ENCODE results near the gene URB1. TPM values are rescaled to one million over a fixed set of nuclear protein-coding genes. Genes with fewer than 3 reads are reported as not detected.

URB1 gene
- total and polyA plus RNA-seq, 2 experiments from 2014 or later = 7.7 to 44.1 TPM

GRCh38 chr21:32333953-32334673, 58.7 kb downstream of the URB1 start:
- DNase-seq (ENCODE audit: low spot score) (no peak), ATAC-seq (no peak)
- Mint-ChIP-seq H3K27me3 (ENCODE audit: insufficient read depth, low read depth, poor library complexity) (peaks cover 5% of the 10 kb centered on the region), H3K27ac (no peak overlapping the region), H3K9me3 (no peaks in the 10 kb centered on the region), H3K4me3 (no peak overlapping the region), H3K4me1 (peaks cover 25% of the 10 kb centered on the region), H3K36me3 (ENCODE audit: low read depth) (peaks cover 87% of the 10 kb centered on the region)
- no peak for TF ChIP-seq POLR2AphosphoS5 (IDR thresholded peaks at IDR 0.05; ENCODE audit: low read depth)
- TF ChIP-seq CTCF (conservative IDR thresholded peaks at IDR 0.05; ENCODE audit: low read depth in 2 of 2) = no peak
- TF ChIP-seq ETS1 (IDR thresholded peaks at IDR 0.05) = no peak
- TF ChIP-seq NANOG (IDR thresholded peaks at IDR 0.05; ENCODE audit: borderline replicate concordance) = no peak
- TF ChIP-seq ZNF331 (CRISPR knock-in tag; IDR thresholded peaks at IDR 0.05; ENCODE audit: low read depth) = no peak
- no peak for TF ChIP-seq EZH2phosphoT487 (IDR thresholded peaks at IDR 0.05; ENCODE audit: unreplicated experiment)
- no peak for TF ChIP-seq JUNB (IDR thresholded peaks at IDR 0.05; ENCODE audit: unreplicated experiment)
- TF ChIP-seq ZNF114 (CRISPR knock-in tag; IDR thresholded peaks at IDR 0.05) = no peak
- TF ChIP-seq ZNF462 (CRISPR knock-in tag; IDR thresholded peaks at IDR 0.05) = no peak
- TF ChIP-seq REST (IDR thresholded peaks at IDR 0.05; ENCODE audit: unreplicated experiment) = no peak
- no peak for TF ChIP-seq CREB1 (CRISPR knock-in tag; IDR thresholded peaks at IDR 0.05; ENCODE audit: low read depth)
- no peak for TF ChIP-seq EZH2 (IDR thresholded peaks at IDR 0.05; ENCODE audit: low read depth, unreplicated experiment)
- no peak for TF ChIP-seq STAT1 (IDR thresholded peaks at IDR 0.05; ENCODE audit: unreplicated experiment)
- Histone ChIP-seq H4K20me1 (replicated peaks; ENCODE audit: insufficient read depth) (0 out of 2 replicates have a peak, but pooled peaks cover 5% of the 10 kb centered on the region), H2AFZ (no peak overlapping the region), H3K36me3 (ENCODE audit: insufficient read depth) (peaks cover 36% of the 10 kb centered on the region), H3K4me2 (no peak overlapping the region), H3F3A (replicated peaks; ENCODE audit: low read depth) (no peaks in the 10 kb centered on the region), H3K9me2 (ENCODE audit: insufficient read depth) (no peaks in the 10 kb centered on the region), H3K79me2 (replicated peaks; ENCODE audit: insufficient read depth) (no peaks in the 10 kb centered on the region; the same call in 1 of the 2 replicates), H3K4me3 (no peak overlapping the region), H3K27ac (ENCODE audit: low read depth) (no peak overlapping the region), H3K27me3 (ENCODE audit: insufficient read depth) (no peaks in the 10 kb centered on the region), H3K4me1 (ENCODE audit: insufficient read depth) (no peaks in the 10 kb centered on the region)
